Pons (tissue), 1 donor: ENCODE measurements around the gene PCYT2.
"Not testable (repeated sequence)": the region's sequence is repeated elsewhere in the genome, so short reads cannot be mapped to it uniquely, and the experiment has no call there.

Experiments
- DNase-seq: peaks from one replicate; pipeline ENCODE4 v3.0.0-alpha.2; 2016; ENCODE audit warnings: low spot score

PCYT2 gene

GRCh38 chr17:81911277-81911961 is at the start of gene PCYT2:
Gene PCYT2 (minus strand): TSS chr17:81911399. CDS start chr17:81911355, 44 bp downstream.
- DNase-seq, result peak; percentile 87

- no peak for DNase-seq
These were observed 49.1 kb upstream of the PCYT2 start for GRCh38 chr17:81960130-81960958.

GRCh38 chr17:81959362-81960129 is 48.3 kb upstream of the PCYT2 start:
- DNase-seq, result no peak

- DNase-seq, result no peak
These were observed 47.6 kb upstream of the PCYT2 start for GRCh38 chr17:81958633-81959342.

GRCh38 chr17:81957691-81958432 is 46.7 kb upstream of the PCYT2 start:
- DNase-seq, result no peak

GRCh38 chr17:81956607-81957589 is 45.7 kb upstream of the PCYT2 start:
- no peak for DNase-seq

- no peak for DNase-seq
These were observed 44.8 kb upstream of the PCYT2 start for GRCh38 chr17:81955756-81956544.

- no peak for DNase-seq
These were observed 44.0 kb upstream of the PCYT2 start for GRCh38 chr17:81955058-81955681.

GRCh38 chr17:81954131-81955057 is 43.2 kb upstream of the PCYT2 start:
- DNase-seq, result no peak

GRCh38 chr17:81953443-81953842 is 42.2 kb upstream of the PCYT2 start:
- DNase-seq, result not testable (repeated sequence)

GRCh38 chr17:81952792-81953228 is 41.6 kb upstream of the PCYT2 start:
- no peak for DNase-seq

- no peak for DNase-seq
These were observed 40.8 kb upstream of the PCYT2 start for GRCh38 chr17:81951785-81952684.

- DNase-seq, result no peak
These were observed 39.3 kb upstream of the PCYT2 start for GRCh38 chr17:81950501-81950900.

GRCh38 chr17:81948635-81949378 is 37.6 kb upstream of the PCYT2 start:
- no peak for DNase-seq

GRCh38 chr17:81947189-81947588 is 36.0 kb upstream of the PCYT2 start, which contains the start of gene MYADML2:
Gene MYADML2 (minus strand): TSS chr17:81947233. CDS start chr17:81941741, 5,492 bp downstream.
- no peak for DNase-seq

GRCh38 chr17:81944858-81945257 is 33.7 kb upstream of the PCYT2 start:
- DNase-seq, result no peak
